ENCODE measurements around the gene DDRGK1.

DNA sequence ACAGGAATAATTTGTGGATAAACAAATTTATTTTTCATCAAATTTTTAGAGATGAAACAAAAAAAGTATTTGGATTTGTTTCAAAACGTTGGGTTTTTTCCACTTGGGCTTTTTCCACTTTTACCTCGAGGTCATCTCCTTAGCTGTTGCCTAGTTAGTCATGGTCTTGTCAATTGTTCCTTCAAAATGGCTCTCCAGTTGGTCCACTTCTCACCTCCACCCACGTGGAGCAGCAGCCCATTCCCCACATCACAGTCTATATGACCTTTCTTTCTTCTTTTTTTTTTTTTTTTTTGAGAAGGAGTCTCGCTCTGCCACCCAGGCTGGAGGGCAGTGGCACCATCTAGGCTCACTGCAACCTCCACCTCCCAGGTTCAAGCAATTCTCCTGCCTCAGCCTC, 41.2 kb upstream of the DDRGK1 start:
- TF ChIP-seq CTCF (IDR thresholded peaks at IDR 0.05; ENCODE audit: poor library complexity) (no peak), EZH2 (IDR thresholded peaks at IDR 0.05; ENCODE audit: borderline replicate concordance) (no peak), EZH2phosphoT487 (IDR thresholded peaks at IDR 0.05; ENCODE audit: low read depth, severe bottlenecking, unreplicated experiment) (no peak)
